GM21737 (cell line): ENCODE measurements around the gene TLR2.
A peak's percentile ranks its signal among the peaks of the same experiment; 100 is the strongest.

Experiments
- ATAC-seq: cut with Tn5 transposase; IDR thresholded peaks from one replicate; pipeline ENCODE4 v1.9.1; 2021; ENCODE audit warnings: mild to moderate bottlenecking, moderate library complexity; ENCODE audit not compliant: unreplicated experiment

TLR2 gene

GRCh38 chr4:153728151-153728550 is 44.1 kb downstream of the TLR2 start:
- no peak for ATAC-seq

GRCh38 chr4:153728660-153729059 is 44.6 kb downstream of the TLR2 start:
- ATAC-seq: peak; percentile 71

GRCh38 chr4:153729895-153730294 is 45.8 kb downstream of the TLR2 start:
- no peak for ATAC-seq

- no peak for ATAC-seq
Measured at GRCh38 chr4:153731239-153731638, 47.2 kb downstream of the TLR2 start.

GRCh38 chr4:153733751-153734448 is 49.8 kb downstream of the TLR2 start:
- peak; percentile 69 for ATAC-seq

GRCh38 chr4:153735906-153736461 is 51.9 kb downstream of the TLR2 start:
- ATAC-seq: no peak

- no peak for ATAC-seq
Measured at GRCh38 chr4:153741541-153741940, 57.5 kb downstream of the TLR2 start.

- no peak for ATAC-seq
Measured at GRCh38 chr4:153745651-153746050, 61.6 kb downstream of the TLR2 start.

GRCh38 chr4:153747406-153747955 is 63.4 kb downstream of the TLR2 start:
- ATAC-seq: no peak

- no peak for ATAC-seq
Measured at GRCh38 chr4:153748378-153748777, 64.3 kb downstream of the TLR2 start.

GRCh38 chr4:153750197-153750817 is 66.2 kb downstream of the TLR2 start:
- ATAC-seq: peak; percentile 76

GRCh38 chr4:153755186-153755585 is 71.1 kb downstream of the TLR2 start:
- ATAC-seq: no peak
